Activated gamma-delta T cell treated with anti-CD3 and anti-CD28 coated beads, Interleukin-2, amount 50 U/mL, for 16 hours (primary cell): ENCODE measurements around the gene ARIH1.
"Not testable (repeated sequence)": the region's sequence is repeated elsewhere in the genome, so short reads cannot be mapped to it uniquely, and the experiment has no call there.

Experiments used
- DNase-seq: peaks from one replicate; pipeline ENCODE4 v3.0.0-alpha.2; 2020; ENCODE audit warnings: low read depth

Gene ARIH1

GRCh38 chr15:72473614-72474465 lies at the start of gene ARIH1:
Gene ARIH1, plus strand, starts transcription at chr15:72474330. Its CDS starts 310 bp downstream, at chr15:72474640.
- peak; percentile 92 for DNase-seq

GRCh38 chr15:72426753-72427152 lies 47.4 kb upstream of the ARIH1 start:
- no peak for DNase-seq

GRCh38 chr15:72437650-72438316 lies 36.3 kb upstream of the ARIH1 start:
- no peak for DNase-seq

- DNase-seq: not testable (repeated sequence)
Measured at GRCh38 chr15:72442848-72443247, 31.3 kb upstream of the ARIH1 start.

GRCh38 chr15:72445426-72445825 lies 28.7 kb upstream of the ARIH1 start:
- DNase-seq: no peak

GRCh38 chr15:72450805-72451204 lies 23.3 kb upstream of the ARIH1 start:
- no peak for DNase-seq

- no peak for DNase-seq
Measured at GRCh38 chr15:72451224-72451623, 22.9 kb upstream of the ARIH1 start.

- DNase-seq: no peak
Measured at GRCh38 chr15:72456684-72457083, 17.4 kb upstream of the ARIH1 start.

- no peak for DNase-seq
Measured at GRCh38 chr15:72460402-72460801, 13.7 kb upstream of the ARIH1 start.

- no peak for DNase-seq
Measured at GRCh38 chr15:72463702-72464101, 10.4 kb upstream of the ARIH1 start.

- no peak for DNase-seq
Measured at GRCh38 chr15:72464251-72464650, 9.9 kb upstream of the ARIH1 start.

GRCh38 chr15:72468103-72468502 lies 6.0 kb upstream of the ARIH1 start:
- no peak for DNase-seq

GRCh38 chr15:72472992-72473610 lies 1.0 kb upstream of the ARIH1 start:
- DNase-seq: no peak

GRCh38 chr15:72474466-72474911 lies 359 bp downstream of the ARIH1 start:
- no peak for DNase-seq

- peak; percentile 64 for DNase-seq
Measured at GRCh38 chr15:72474912-72475628, 940 bp downstream of the ARIH1 start.

- no peak for DNase-seq
Measured at GRCh38 chr15:72475674-72476073, 1.5 kb downstream of the ARIH1 start.

- not testable (repeated sequence) for DNase-seq
Measured at GRCh38 chr15:72476330-72476729, 2.2 kb downstream of the ARIH1 start.

GRCh38 chr15:72481015-72481659 lies 7.0 kb downstream of the ARIH1 start:
- DNase-seq: no peak

GRCh38 chr15:72482275-72482674 lies 8.1 kb downstream of the ARIH1 start:
- no peak for DNase-seq

GRCh38 chr15:72483279-72483678 lies 9.1 kb downstream of the ARIH1 start:
- no peak for DNase-seq

- DNase-seq: no peak
Measured at GRCh38 chr15:72486144-72486543, 12.0 kb downstream of the ARIH1 start.
